Measurements from ENCODE around the gene DNAH10.

- no peak for TF ChIP-seq YY1 (IDR thresholded peaks at IDR 0.05; ENCODE audit: insufficient read depth, insufficient read length)
- TF ChIP-seq ZNF274 (IDR thresholded peaks at IDR 0.05; ENCODE audit: low read depth, low read length), result no peak
- no peak for TF ChIP-seq SUZ12 (IDR thresholded peaks at IDR 0.05; ENCODE audit: extremely low read depth, insufficient read depth, insufficient read length)
These were observed 175.8 kb downstream of the DNAH10 start for GRCh38 chr12:123937707-123938591.
